Psoas muscle (tissue), 8 donors: ENCODE measurements around the gene ARHGEF7. TPM values are rescaled to one million over a fixed set of nuclear protein-coding genes. Genes with fewer than 3 reads are reported as not detected.
A peak's percentile ranks its signal among the peaks of the same experiment; 100 is the strongest.

ENCODE experiments used
- ATAC-seq, 4 donors: fragments of 200-7000 bp; cut with Tn5 transposase; one replicate each; pipeline ENCODE4 v1.9.1; 2020; ENCODE audit warnings: moderate library complexity in 3 of 4, mild to moderate bottlenecking in 2 of 4
- DNase-seq, 2 donors: peaks; one replicate each; pipeline ENCODE4 v3.0.0-alpha.2; 2020
- H3K27ac ChIP-seq: fragments of 200-600 bp; one replicate; pipeline ENCODE4 v1.8.0; 2022
- H3K27me3 ChIP-seq, 3 donors: fragments of 200-600 bp in 1 of 3; one replicate each; pipeline versions ENCODE4 v1.6.1 to v1.8.0; 2013 to 2022; ENCODE audit warnings: low read length in 2 of 3, mild to moderate bottlenecking in 2 of 3, moderate library complexity in 1 of 3; ENCODE audit not compliant: insufficient read depth in 3 of 3
- H3K36me3 ChIP-seq, 2 donors: fragments of 200-600 bp in 1 of 2; one replicate each; pipeline versions ENCODE4 v1.6.1 to v1.8.0; 2013 to 2022; ENCODE audit warnings: low read depth in 1 of 2, mild to moderate bottlenecking in 1 of 2, moderate library complexity in 1 of 2; ENCODE audit not compliant: insufficient read depth in 1 of 2
- H3K4me1 ChIP-seq: fragments of 200-600 bp; one replicate; pipeline ENCODE4 v1.8.0; 2022
- H3K4me3 ChIP-seq: fragments of 200-600 bp; one replicate; pipeline ENCODE4 v1.8.0; 2022; ENCODE audit warnings: mild to moderate bottlenecking
- H3K9me3 ChIP-seq: fragments of 200-600 bp; one replicate; pipeline ENCODE4 v1.8.0; 2022
- WGBS, 3 donors: extraction: QIAGEN DNeasy Blood & Tissue Kit; methylation state at CpG; one replicate each; pipeline versions ENCODE4 v1.1.6 to v1.1.7; 2013; 5-methylcytosine and 5-hydroxymethylcytosine counted together
- intact Hi-C, 2 donors: fragments of 100-400 bp; cut with DNase I; formaldehyde crosslinking; loops; one replicate each; pipeline versions ENCODE4 v1.11.0 to v1.14.2; 2022
- polyA plus RNA-seq, 3 donors: library from polyadenylated mRNA; stranded (reverse); fragments of 200-250 nt; gene quantifications; one replicate each; pipeline ENCODE4 v1.2.3, GENCODE V29; 2013
- total RNA-seq, 4 donors: library from RNA; stranded (reverse); fragmentation: NEBNext Ultra II Directional in 2 of 4; extraction: Animal tissue kit (Norgen Biotek cat#: 25700) in 2 of 4; gene quantifications; one replicate each; pipeline versions ENCODE4 v1.2.1 to v1.2.4, GENCODE V29; 2021 to 2023
- TF ChIP-seq, protein P1 (sequence below): fragments of 200-600 bp; IDR thresholded peaks from one replicate; pipeline ENCODE4 v1.8.0; 2022; ENCODE audit warnings: antibody characterized with exemption
- donor health status: healthy with polysubstance abuse.
- donor health status: DM: no; HTN: no; CAD: no; lungs with moderate emphysema.
- donor health status: Bipolar disorder and iron deficiency.
- donor health status: healthy.
- donor health status: DM: yes; HTN: yes; CAD: no.
- donor health status: DM: no; HTN: no; CAD: no.
- donor health status: DM: no; HTN: no; CAD: no.
- donor health status: DM: yes; HTN: yes; CAD: no.

ARHGEF7 gene
- total and polyA plus RNA-seq, 7 donors = 21.6 to 53.6 (median 46.8) TPM

DNA sequence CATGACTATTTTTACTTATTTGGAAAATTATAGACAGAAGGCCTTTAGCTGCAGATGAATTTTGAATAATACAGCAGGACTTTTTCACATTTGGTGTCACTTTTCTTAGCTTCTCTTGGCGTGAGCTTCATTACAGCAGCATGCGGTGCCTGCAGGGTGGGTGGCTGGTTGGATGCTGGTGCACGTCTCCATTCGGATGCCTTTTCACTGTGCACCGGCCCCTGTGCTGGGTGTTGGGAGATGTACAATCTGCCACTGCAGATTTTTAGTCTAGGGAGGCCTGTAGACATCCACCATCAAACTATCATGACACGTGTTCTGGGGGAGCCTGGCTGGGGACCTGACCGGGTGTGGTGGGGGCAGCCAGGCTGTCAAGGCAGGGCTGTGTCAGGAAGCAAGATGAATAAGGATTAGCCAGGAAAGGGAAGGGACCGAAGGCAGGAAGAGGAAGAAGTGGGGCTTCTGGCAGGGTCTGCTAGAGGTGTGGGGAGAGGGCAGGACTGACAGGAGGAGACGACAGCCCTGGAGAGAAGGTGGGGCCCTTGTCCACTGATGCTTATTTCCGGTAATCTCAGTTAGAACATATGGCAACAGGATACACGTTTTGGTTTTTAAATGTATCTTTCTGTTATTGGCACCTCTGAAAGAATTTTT is 88.8 kb downstream of the ARHGEF7 start:
- 37 to 42% (median 37%) methylated on average over 11 of the region's 11 CpGs for WGBS, 3 donors
- ATAC-seq (peak in 3 of 4 donors; percentile 7 to 24 (median 12)), DNase-seq (no peak)
- Histone ChIP-seq H3K27ac (peak overlapping the region; percentile 57), H3K9me3 (no peaks in the 10 kb centered on the region), H3K4me1 (peaks cover 68% of the 10 kb centered on the region), H3K36me3 (peaks cover 0 to 6% of the 10 kb centered on the region in 2 donors), H3K4me3 (peak overlapping the region; percentile 56), H3K27me3 (no peaks in the 10 kb centered on the region)
- TF ChIP-seq, protein P1, sequence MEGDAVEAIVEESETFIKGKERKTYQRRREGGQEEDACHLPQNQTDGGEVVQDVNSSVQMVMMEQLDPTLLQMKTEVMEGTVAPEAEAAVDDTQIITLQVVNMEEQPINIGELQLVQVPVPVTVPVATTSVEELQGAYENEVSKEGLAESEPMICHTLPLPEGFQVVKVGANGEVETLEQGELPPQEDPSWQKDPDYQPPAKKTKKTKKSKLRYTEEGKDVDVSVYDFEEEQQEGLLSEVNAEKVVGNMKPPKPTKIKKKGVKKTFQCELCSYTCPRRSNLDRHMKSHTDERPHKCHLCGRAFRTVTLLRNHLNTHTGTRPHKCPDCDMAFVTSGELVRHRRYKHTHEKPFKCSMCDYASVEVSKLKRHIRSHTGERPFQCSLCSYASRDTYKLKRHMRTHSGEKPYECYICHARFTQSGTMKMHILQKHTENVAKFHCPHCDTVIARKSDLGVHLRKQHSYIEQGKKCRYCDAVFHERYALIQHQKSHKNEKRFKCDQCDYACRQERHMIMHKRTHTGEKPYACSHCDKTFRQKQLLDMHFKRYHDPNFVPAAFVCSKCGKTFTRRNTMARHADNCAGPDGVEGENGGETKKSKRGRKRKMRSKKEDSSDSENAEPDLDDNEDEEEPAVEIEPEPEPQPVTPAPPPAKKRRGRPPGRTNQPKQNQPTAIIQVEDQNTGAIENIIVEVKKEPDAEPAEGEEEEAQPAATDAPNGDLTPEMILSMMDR = no peak
- intact Hi-C loops = no loop called here

GRCh38 chr13:111204438-111205177 is 89.5 kb downstream of the ARHGEF7 start:
- H3K9me3 ChIP-seq = no peaks in the 10 kb centered on the region
- ATAC-seq = peak; percentile 42 to 60 (median 48)
- H3K27ac ChIP-seq = peak overlapping the region; percentile 57
- peak; percentile 60 to 75 for DNase-seq
- peaks cover 0 to 6% of the 10 kb centered on the region in 2 donors for H3K36me3 ChIP-seq
- H3K4me1 ChIP-seq = peaks cover 74% of the 10 kb centered on the region
- TF ChIP-seq, protein P1 = no peak
- no peaks in the 10 kb centered on the region for H3K27me3 ChIP-seq
- intact Hi-C loops = loop anchor here in 1 of 2 donors (5.0 kb wide), 1 partner anchor 82 kb away; no protein-coding TSS in a partner anchor
- peak overlapping the region; percentile 56 for H3K4me3 ChIP-seq
- 29 to 40% (median 35%) methylated on average over 16 of the region's 16 CpGs for WGBS, 3 donors

DNA sequence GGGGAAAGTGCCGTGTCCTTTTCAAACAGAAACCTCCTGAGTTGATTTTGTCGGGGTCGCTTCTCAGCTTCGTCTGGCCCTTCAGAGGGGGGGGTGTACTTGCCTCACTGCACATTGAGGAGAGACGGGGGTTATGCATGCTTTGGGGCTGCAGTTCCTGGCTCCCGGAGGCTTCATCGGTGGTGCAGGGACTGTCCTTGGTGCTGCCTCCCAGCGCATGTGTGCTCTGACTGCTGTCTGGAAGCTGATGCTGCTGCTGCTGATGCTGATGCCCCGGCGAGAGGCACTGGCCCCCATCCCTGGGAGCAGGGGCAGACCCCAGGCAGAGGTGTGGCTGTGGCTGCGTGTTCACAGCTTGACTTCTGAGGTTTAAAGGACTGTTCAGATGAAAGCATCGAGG is 91.0 kb downstream of the ARHGEF7 start:
- DNase-seq (no peak), ATAC-seq (no peak)
- Histone ChIP-seq H3K4me1 (peaks cover 75% of the 10 kb centered on the region), H3K36me3 (peaks cover 0 to 6% of the 10 kb centered on the region in 2 donors), H3K4me3 (peak overlapping the region; percentile 56), H3K9me3 (no peaks in the 10 kb centered on the region), H3K27me3 (no peaks in the 10 kb centered on the region), H3K27ac (no peak overlapping the region)
- TF ChIP-seq, protein P1 = no peak
- intact Hi-C loops = loop anchor here in 1 of 2 donors (5.0 kb wide), 1 partner anchor 84 kb away; no protein-coding TSS in a partner anchor
- WGBS, 3 donors = 72 to 77% (median 76%) methylated on average over 12 of the region's 12 CpGs

DNA sequence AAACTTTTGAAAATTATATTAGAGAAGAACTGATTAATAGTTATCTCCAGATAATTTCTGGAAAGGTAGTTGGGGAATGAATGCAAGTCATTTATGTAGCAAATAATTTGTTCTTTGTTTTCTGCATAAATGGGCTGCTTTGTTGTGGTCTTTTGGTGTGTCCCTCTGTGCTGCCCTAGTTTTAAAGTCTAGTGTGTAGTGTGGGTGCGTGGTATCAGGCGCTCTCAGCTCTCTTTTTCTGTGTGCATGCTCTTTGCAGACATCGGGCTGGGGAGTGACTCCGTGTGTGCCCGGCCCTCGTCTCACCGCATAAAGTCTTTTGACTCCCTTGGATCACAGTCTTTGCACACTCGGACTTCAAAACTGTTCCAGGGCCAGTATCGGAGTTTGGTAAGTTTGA is 94.5 kb downstream of the ARHGEF7 start:
- peaks cover 0 to 6% of the 10 kb centered on the region in 2 donors for H3K36me3 ChIP-seq
- DNase-seq = no peak
- TF ChIP-seq, protein P1 = no peak
- no peak for ATAC-seq
- H3K4me3 ChIP-seq = peak overlapping the region; percentile 17
- peaks cover 75% of the 10 kb centered on the region for H3K4me1 ChIP-seq
- peak overlapping the region; percentile 19 for H3K27ac ChIP-seq
- 32 to 65% (median 38%) methylated on average over 9 of the region's 9 CpGs for WGBS, 3 donors
- intact Hi-C loops = loop anchor here (5.0 to 10.0 kb wide), 3 partner anchors 42 to 295 kb away; partner anchors contain the start of gene ANKRD10 (in 1 of the 2)
- no peaks in the 10 kb centered on the region for H3K9me3 ChIP-seq
- H3K27me3 ChIP-seq = no peaks in the 10 kb centered on the region
